Stomach (tissue), 9 donors: ENCODE results near the gene RANBP17. TPM values are rescaled to one million over a fixed set of nuclear protein-coding genes. Genes with fewer than 3 reads are reported as not detected.
"Not testable (repeated sequence)": the region's sequence is repeated elsewhere in the genome, so short reads cannot be mapped to it uniquely, and the experiment has no call there.

Experiments
- DNase-seq, 2 donors: peaks; one replicate each; pipeline versions ENCODE4 v3.0.0 to v3.0.0-alpha.2; 2013 to 2019
- H3K27ac ChIP-seq, 5 donors: fragments of 200-600 bp in 4 of 5; sonication (generic) in 4 of 5; one replicate each; pipeline ENCODE4 v1.5.1; 2013 to 2019; ENCODE audit warnings: mild to moderate bottlenecking in 1 of 5, moderate library complexity in 1 of 5
- H3K27me3 ChIP-seq, 3 donors: fragments of 200-600 bp; sonication (generic); one replicate each; pipeline ENCODE4 v1.5.1; 2017 to 2019; ENCODE audit warnings: mixed run types in 1 of 3
- H3K36me3 ChIP-seq, 4 donors: fragments of 200-600 bp; sonication (generic); 1 replicate in 3 of 4; 2 replicates in 1 of 4; pipeline ENCODE4 v1.5.1; 2016 to 2019
- H3K4me1 ChIP-seq, 4 donors: fragments of 200-600 bp; sonication (generic); one replicate each; pipeline ENCODE4 v1.5.1; 2016 to 2019
- H3K4me3 ChIP-seq, 4 donors: fragments of 200-600 bp; sonication (generic) in 3 of 4; one replicate each; pipeline ENCODE4 v1.5.1; 2016 to 2019; ENCODE audit warnings: mild to moderate bottlenecking in 1 of 4
- H3K9me3 ChIP-seq, 4 donors: fragments of 200-600 bp; sonication (generic); one replicate each; pipeline ENCODE4 v1.5.1; 2016 to 2019
- EP300 ChIP-seq: sonication (generic); formaldehyde crosslinking; IDR thresholded peaks from one replicate; pipeline ENCODE4 v1.6.1; 2017; ENCODE audit warnings: antibody characterized with exemption
- POLR2A ChIP-seq, 4 donors: fragments of 450-650 bp; IDR thresholded peaks; one replicate each; pipeline ENCODE4 v1.6.1; 2016; ENCODE audit warnings: antibody characterized with exemption in 4 of 4, control low read depth in 2 of 4, mild to moderate bottlenecking in 1 of 4, moderate library complexity in 1 of 4
- POLR2AphosphoS5 ChIP-seq, 3 donors: sonication (generic); formaldehyde crosslinking; IDR thresholded peaks; one replicate each; pipeline ENCODE4 v1.6.1; 2016; ENCODE audit warnings: antibody characterized with exemption in 3 of 3
- WGBS, 5 donors: extraction: QIAGEN DNeasy Blood & Tissue Kit in 3 of 5; methylation state at CpG; one replicate each; pipeline versions ENCODE4 v1.1.5 to v1.1.7; 2013 to 2018; 5-methylcytosine and 5-hydroxymethylcytosine counted together
- intact Hi-C: fragments of 100-400 bp; cut with DNase I; formaldehyde crosslinking; loops from one replicate; pipeline ENCODE4 v1.15.1; 2023; ENCODE audit warnings: low total_unique reads
- polyA plus RNA-seq, 3 donors: library from polyadenylated mRNA; stranded (reverse); fragments of 200-250 nt; gene quantifications; one replicate each; pipeline ENCODE4 v1.2.3, GENCODE V29; 2013
- total RNA-seq, 5 donors: library from RNA; depleted of rRNA; stranded (reverse); fragments of >200 nt; gene quantifications; one replicate each; pipeline versions ENCODE4 v1.1.0 to v1.2.3, GENCODE V29; 2014 to 2016
- TF ChIP-seq, protein P1 (sequence below), 7 experiments: fragments of 450-650 bp in 4 of 7; fragments of 200-600 bp in 3 of 7; sonication (generic) in 3 of 7; IDR thresholded peaks; one replicate each; pipeline ENCODE4 v1.5.1; 2016 to 2019; ENCODE audit warnings: antibody characterized with exemption in 7 of 7, control low read depth in 2 of 7, mild to moderate bottlenecking in 1 of 7
- donor health status: healthy with polysubstance abuse.
- donor health status: Bipolar disorder and iron deficiency.
- donor health status: healthy.

The RANBP17 gene
- total and polyA plus RNA-seq, 8 donors, result 1.4 to 75.6 (median 10.5) TPM

- H3K27me3 ChIP-seq, result peaks cover 0 to 16% (median 4%) of the 10 kb centered on the region in 3 donors
- intact Hi-C loops, result no loop called here
- H3K36me3 ChIP-seq, result no peaks in the 10 kb centered on the region
- no peak overlapping the region for H3K27ac ChIP-seq
- H3K4me3 ChIP-seq, result no peak overlapping the region
- peaks cover 0 to 24% (median 13%) of the 10 kb centered on the region in 4 donors for H3K4me1 ChIP-seq
- DNase-seq, result peak in 1 of 2 donors; percentile 2
- H3K9me3 ChIP-seq, result peaks cover 0 to 25% (median 22%) of the 10 kb centered on the region in 4 donors
- TF ChIP-seq POLR2A (IDR thresholded peaks at IDR 0.05), result no peak
- TF ChIP-seq POLR2AphosphoS5 (IDR thresholded peaks at IDR 0.05), result no peak
- TF ChIP-seq, protein P1, sequence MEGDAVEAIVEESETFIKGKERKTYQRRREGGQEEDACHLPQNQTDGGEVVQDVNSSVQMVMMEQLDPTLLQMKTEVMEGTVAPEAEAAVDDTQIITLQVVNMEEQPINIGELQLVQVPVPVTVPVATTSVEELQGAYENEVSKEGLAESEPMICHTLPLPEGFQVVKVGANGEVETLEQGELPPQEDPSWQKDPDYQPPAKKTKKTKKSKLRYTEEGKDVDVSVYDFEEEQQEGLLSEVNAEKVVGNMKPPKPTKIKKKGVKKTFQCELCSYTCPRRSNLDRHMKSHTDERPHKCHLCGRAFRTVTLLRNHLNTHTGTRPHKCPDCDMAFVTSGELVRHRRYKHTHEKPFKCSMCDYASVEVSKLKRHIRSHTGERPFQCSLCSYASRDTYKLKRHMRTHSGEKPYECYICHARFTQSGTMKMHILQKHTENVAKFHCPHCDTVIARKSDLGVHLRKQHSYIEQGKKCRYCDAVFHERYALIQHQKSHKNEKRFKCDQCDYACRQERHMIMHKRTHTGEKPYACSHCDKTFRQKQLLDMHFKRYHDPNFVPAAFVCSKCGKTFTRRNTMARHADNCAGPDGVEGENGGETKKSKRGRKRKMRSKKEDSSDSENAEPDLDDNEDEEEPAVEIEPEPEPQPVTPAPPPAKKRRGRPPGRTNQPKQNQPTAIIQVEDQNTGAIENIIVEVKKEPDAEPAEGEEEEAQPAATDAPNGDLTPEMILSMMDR (IDR thresholded peaks at IDR 0.05), result no peak
- TF ChIP-seq EP300, result no peak
- WGBS, 5 donors, result 90 to 98% (median 94%) methylated on average over 3 of the region's 3 CpGs
Observed at GRCh38 chr5:170863646-170864045, 1.8 kb downstream of the RANBP17 start.

- no peak overlapping the region for H3K27ac ChIP-seq
- H3K9me3 ChIP-seq, result peaks cover 0 to 17% (median 11%) of the 10 kb centered on the region in 4 donors
- H3K4me3 ChIP-seq, result no peak overlapping the region
- no peaks in the 10 kb centered on the region for H3K36me3 ChIP-seq
- 86 to 96% (median 88%) methylated on average over 1 of the region's 1 CpG for WGBS, 5 donors
- DNase-seq, result no peak
- TF ChIP-seq EP300 (no peak), POLR2A (IDR thresholded peaks at IDR 0.05) (no peak), POLR2AphosphoS5 (IDR thresholded peaks at IDR 0.05) (no peak)
- TF ChIP-seq, protein P1 (IDR thresholded peaks at IDR 0.05), result no peak
- intact Hi-C loops, result no loop called here
- H3K4me1 ChIP-seq, result peaks cover 0 to 24% (median 13%) of the 10 kb centered on the region in 4 donors
- H3K27me3 ChIP-seq, result peaks cover 0 to 16% (median 4%) of the 10 kb centered on the region in 3 donors
Observed at GRCh38 chr5:170865622-170866021, 3.8 kb downstream of the RANBP17 start.

DNA sequence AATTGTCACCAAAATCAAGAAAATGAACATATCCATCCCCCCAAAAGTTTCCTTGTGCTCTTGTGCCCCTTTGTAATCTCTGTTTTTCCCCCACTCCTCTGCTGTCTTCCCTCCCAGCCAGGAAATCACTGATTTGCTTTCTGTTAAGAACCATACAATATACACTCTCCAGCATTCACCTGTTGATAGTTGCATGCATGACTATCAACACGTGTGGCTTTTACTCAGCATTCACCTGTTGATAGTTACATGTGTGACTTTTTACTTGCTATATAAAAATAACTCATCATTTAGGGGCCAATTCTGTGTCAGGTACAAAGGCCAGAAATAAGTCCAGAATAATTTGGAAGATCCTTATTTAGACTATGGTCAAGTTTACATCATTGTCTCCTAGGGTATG, 6.0 kb downstream of the RANBP17 start:
- Histone ChIP-seq H3K9me3 (peaks cover 0 to 5% (median 3%) of the 10 kb centered on the region in 4 donors), H3K27me3 (peaks cover 0 to 4% (median 0%) of the 10 kb centered on the region in 3 donors), H3K4me3 (no peak overlapping the region), H3K27ac (no peak overlapping the region), H3K4me1 (peaks cover 0 to 9% (median 6%) of the 10 kb centered on the region in 4 donors), H3K36me3 (no peaks in the 10 kb centered on the region)
- 61 to 84% (median 83%) methylated on average over 1 of the region's 1 CpG for WGBS, 5 donors
- DNase-seq, result no peak
- intact Hi-C loops, result no loop called here
- no peak for TF ChIP-seq POLR2A (IDR thresholded peaks at IDR 0.05)
- no peak for TF ChIP-seq POLR2AphosphoS5 (IDR thresholded peaks at IDR 0.05)
- TF ChIP-seq, protein P1 (IDR thresholded peaks at IDR 0.05), result no peak
- TF ChIP-seq EP300, result no peak

DNA sequence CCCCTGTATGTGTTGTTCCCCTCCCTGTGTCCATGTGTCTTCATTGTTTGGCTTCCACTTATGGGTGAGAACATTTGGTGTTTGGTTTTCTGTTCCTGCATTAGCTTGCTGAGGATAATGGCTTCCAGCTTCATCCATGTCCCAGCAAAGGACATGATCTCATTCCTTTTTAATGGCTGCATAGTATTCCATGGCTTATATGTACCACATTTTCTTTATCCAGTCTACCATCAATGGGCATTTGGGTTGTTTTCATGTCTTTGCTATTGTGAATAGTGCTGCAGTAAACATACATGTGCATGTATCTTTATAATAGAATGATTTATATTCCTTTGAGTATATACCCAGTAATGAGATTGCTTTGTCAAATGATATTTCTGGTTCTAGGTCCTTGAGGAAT, 8.6 kb downstream of the RANBP17 start:
- H3K27ac ChIP-seq, DNase-seq, intact Hi-C loops, H3K9me3 ChIP-seq, H3K36me3 ChIP-seq, H3K4me3 ChIP-seq, H3K27me3 ChIP-seq, H3K4me1 ChIP-seq: not testable (repeated sequence)

- Histone ChIP-seq H3K36me3 (no peaks in the 10 kb centered on the region), H3K27me3 (no peaks in the 10 kb centered on the region), H3K27ac (no peak overlapping the region), H3K4me1 (no peaks in the 10 kb centered on the region), H3K4me3 (no peak overlapping the region), H3K9me3 (peaks cover 0 to 5% (median 4%) of the 10 kb centered on the region in 4 donors)
- intact Hi-C loops, result no loop called here
- TF ChIP-seq EP300 (no peak), POLR2A (IDR thresholded peaks at IDR 0.05) (no peak), POLR2AphosphoS5 (IDR thresholded peaks at IDR 0.05) (no peak)
- TF ChIP-seq, protein P1 (IDR thresholded peaks at IDR 0.05), result no peak
- no peak for DNase-seq
- 86 to 91% (median 90%) methylated on average over 2 of the region's 2 CpGs for WGBS, 5 donors
Observed at GRCh38 chr5:170874017-170874416, 12.2 kb downstream of the RANBP17 start.
